ENCODE data around the gene COL6A3.

The COL6A3 gene

GRCh38 chr2:237343993-237344392 lies 70.0 kb downstream of the COL6A3 start:
- no peak for DNase-seq

DNA sequence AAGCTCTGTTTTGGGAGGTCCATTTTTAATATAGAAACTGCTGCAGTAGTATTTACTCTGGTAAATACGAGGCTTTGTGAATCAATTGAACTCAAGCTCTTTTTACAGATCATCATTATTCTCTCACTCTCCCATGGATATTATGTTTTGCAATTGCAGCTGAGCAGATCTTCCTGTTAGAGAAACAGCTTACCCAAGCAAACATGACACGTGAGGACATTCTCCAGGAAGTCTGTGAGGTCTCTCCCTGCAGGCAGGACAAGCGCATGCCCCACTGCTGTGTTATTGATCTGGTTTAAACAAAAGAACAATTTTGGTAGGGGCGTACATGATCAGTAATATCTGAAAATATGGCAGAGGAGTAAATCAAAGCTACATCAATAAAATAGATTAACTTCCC lies 72.1 kb downstream of the COL6A3 start:
- DNase-seq: no peak

GRCh38 chr2:237337586-237337985 lies 76.4 kb downstream of the COL6A3 start:
- no peak for DNase-seq

GRCh38 chr2:237336131-237336530 lies 77.8 kb downstream of the COL6A3 start:
- no peak for DNase-seq

DNA sequence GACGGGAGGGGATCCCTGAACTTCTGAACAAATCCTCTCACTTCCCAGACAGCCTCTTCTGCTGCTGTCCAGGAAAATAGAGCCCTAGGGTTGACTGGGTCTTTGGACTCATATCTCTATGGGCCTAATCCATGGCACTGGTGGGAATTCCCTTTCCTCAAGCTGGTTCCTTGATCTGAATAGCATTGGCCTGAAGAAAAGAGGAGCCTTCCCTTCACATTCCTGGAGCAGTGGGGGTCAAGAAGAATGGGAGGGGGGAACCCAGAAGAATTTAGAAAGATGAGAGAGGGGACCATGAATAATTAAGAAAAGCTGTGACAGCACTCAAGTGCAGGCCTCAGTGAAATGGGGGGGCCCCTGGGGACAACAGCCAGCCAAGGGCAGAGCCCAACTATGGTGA lies 80.2 kb downstream of the COL6A3 start:
- no peak for DNase-seq

- no peak for DNase-seq
Measured at GRCh38 chr2:237330541-237330940, 83.4 kb downstream of the COL6A3 start.

- no peak for DNase-seq
Measured at GRCh38 chr2:237327175-237327950, 86.6 kb downstream of the COL6A3 start.

GRCh38 chr2:237326266-237327171 lies 87.4 kb downstream of the COL6A3 start:
- DNase-seq: no peak

DNA sequence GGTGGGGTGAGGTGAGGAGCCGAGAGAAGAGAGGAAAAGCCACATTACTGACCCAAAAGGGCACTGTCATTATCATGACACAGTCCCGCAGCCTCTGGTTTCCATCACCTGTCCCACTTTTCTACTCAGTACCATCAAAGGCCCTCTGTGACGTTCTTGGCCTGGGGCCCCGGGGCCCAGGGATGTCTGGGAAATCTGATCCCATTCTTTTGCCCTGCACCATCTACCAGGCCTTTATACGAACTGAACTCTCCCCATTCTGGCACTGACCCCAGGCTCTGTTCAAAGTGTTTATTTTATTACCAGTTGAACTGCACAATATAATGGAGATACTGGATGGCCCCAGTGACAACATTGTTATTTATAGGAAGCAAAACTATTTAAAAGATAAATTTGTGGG lies 89.1 kb downstream of the COL6A3 start:
- no peak for DNase-seq

DNA sequence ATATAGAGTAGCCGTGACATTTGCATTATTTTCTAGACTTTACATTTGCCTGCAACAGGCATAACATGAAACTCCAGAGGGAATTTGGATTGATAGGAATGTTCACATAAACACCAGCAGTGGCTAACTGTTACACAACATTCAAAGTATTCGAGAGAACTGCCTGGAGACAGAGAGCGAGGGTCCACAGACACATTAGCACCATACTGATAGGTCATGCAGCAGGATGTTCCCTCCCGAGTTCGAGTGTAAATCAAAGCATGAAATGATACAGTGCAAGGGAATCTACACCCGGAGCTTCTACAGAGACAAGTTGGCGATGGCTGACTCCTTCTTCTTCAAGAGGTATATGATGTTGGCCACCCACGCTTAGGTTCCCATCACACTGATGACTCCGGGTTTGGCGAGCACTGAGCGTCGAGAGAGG lies 89.5 kb downstream of the COL6A3 start:
- no peak for DNase-seq

GRCh38 chr2:237323656-237324055 lies 90.3 kb downstream of the COL6A3 start:
- no peak for DNase-seq

GRCh38 chr2:237322564-237322963 lies 91.4 kb downstream of the COL6A3 start:
- DNase-seq: no peak

DNA sequence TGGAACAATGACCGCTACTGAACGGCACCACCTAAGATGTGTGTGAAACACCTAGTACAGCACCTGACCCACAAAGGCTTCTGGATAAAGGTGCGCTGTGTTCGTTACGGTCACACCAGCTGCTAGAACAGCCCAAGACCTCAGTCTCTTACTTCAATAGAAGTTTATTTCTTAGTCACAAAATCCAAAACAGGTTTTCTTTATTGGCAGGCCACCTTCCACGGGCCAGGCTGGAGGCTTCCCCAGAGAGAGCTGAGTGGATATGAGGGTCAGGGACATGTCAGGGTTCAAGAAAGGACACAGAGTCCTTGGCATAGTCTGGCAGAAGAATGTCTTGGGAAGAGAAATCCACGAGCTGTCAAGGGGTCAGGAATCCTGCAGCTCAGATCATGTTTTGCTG lies 92.2 kb downstream of the COL6A3 start:
- no peak for DNase-seq

GRCh38 chr2:237320801-237321560 lies 93.0 kb downstream of the COL6A3 start:
- no peak for DNase-seq

DNA sequence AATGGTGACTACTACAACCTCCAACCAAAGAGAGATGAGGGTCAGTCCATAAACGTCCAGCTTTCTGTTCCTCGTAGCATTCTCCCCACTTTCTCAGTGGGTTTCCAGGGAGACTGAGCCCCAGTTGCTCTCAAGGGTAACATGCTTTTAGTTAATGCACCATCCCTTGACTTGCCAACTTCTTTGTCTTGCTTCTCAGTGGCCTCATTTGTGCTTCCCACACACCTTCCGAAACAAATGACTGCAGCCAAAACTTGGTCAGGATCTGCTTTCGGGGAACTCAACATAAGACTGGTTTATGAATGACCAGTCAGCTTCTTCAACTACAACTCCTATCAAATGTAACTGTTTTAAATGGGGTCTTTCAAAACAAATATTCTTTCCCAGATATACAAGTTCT lies 94.1 kb downstream of the COL6A3 start:
- DNase-seq: no peak

- DNase-seq: no peak
Measured at GRCh38 chr2:237319086-237319820, 94.7 kb downstream of the COL6A3 start.

DNA sequence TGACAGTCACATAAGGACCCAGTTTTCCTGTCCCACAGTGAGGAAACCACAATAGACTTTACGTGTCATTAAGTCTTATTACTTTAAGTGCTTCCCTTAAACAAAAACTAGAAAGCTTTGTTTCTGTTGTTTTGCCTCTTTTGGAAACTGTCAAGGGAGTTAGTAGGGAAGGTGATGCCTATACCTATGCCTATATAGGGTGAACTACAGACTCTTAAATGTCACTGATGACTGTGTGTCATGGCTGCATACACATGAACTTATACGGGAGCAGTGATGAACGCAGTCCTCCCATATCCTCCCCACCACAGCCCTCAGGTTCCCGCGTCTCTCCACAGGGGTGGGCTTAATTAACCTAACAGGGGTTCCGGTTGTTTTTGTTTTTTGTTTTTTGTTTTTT lies 97.6 kb downstream of the COL6A3 start:
- DNase-seq: no peak

GRCh38 chr2:237315829-237316225 lies 98.1 kb downstream of the COL6A3 start:
- DNase-seq: no peak

- no peak for DNase-seq
Measured at GRCh38 chr2:237315170-237315828, 98.7 kb downstream of the COL6A3 start.

GRCh38 chr2:237314681-237315080 lies 99.3 kb downstream of the COL6A3 start:
- DNase-seq: no peak

- no peak for DNase-seq
Measured at GRCh38 chr2:237314198-237314597, 99.8 kb downstream of the COL6A3 start.
